ENCODE measurements around the gene GALNT16.

GALNT16 gene

DNA sequence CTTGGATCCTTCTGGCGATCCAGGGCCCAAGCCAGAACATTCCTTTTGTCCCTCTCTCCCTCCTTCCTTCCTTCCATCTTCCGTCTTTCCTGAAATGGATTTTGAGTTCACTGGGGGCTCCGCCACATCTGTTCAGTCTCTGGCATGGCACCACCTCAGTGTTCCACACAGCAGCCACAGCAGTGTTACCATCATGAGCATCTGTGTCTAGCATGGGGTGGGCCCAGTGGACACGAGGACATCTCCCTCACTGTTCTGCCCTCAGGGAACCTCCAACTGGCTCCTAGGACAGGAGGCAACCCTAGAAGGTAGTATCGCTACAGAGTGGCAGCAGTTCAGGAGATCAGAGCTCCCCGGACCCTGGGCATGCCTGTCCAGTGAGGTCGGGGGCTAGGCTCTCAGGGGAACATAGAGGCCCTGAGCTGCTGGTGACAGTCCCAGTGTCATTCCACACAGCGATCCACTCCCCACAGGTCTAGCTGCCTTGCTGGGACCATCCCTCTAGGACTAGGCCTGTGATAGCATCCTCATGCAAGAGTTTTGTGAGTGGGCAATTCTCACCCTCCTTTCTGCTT, 59.0 kb downstream of the GALNT16 start:
- CTCF ChIA-PET: no interaction called here
- TF ChIP-seq CTCF (conservative IDR thresholded peaks at IDR 0.05; ENCODE audit: low read depth): no peak
- no peak for DNase-seq (ENCODE audit: low spot score)
- POLR2A ChIA-PET (ENCODE audit: low non-redundant PET): no interaction called here
- H3K27ac ChIP-seq: no peak overlapping the region

DNA sequence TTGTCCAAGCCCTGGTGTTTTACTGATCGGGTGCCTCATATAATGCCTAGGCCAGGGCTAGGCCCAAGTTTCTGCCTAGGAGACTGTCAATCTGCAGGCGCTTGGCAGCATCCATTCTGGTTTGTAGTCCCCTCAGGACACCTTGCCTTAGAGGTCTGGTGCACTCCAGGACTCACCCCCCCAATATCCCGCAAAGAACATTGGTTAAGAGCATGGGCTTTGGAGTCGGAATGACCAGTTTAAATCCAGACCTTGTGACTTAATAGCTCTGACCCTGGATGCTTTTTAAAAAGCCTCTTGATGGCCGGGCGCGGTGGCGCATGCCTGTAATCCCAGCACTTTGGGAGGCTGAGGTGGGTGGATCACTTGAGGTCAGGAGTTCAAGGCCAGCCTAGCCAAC, 60.0 kb downstream of the GALNT16 start:
- no peak for TF ChIP-seq CTCF (conservative IDR thresholded peaks at IDR 0.05; ENCODE audit: low read depth)
- CTCF ChIA-PET: no interaction called here
- DNase-seq (ENCODE audit: low spot score): no peak
- POLR2A ChIA-PET (ENCODE audit: low non-redundant PET): no interaction called here
- no peak overlapping the region for H3K27ac ChIP-seq

GRCh38 chr14:69320581-69321365, 60.8 kb downstream of the GALNT16 start:
- no peak overlapping the region for H3K27ac ChIP-seq
- no peak for DNase-seq (ENCODE audit: low spot score)
- ChIA-PET CTCF (no interaction called here), POLR2A (ENCODE audit: low non-redundant PET) (no interaction called here)
- no peak for TF ChIP-seq CTCF (conservative IDR thresholded peaks at IDR 0.05; ENCODE audit: low read depth)

- no peak for DNase-seq (ENCODE audit: low spot score)
- H3K27ac ChIP-seq: no peak overlapping the region
- TF ChIP-seq CTCF (conservative IDR thresholded peaks at IDR 0.05; ENCODE audit: low read depth): no peak
- POLR2A ChIA-PET (ENCODE audit: low non-redundant PET): no interaction called here
- CTCF ChIA-PET: no interaction called here
Observed at GRCh38 chr14:69321601-69322330, 61.8 kb downstream of the GALNT16 start.

- no peak for DNase-seq (ENCODE audit: low spot score)
- H3K27ac ChIP-seq: no peak overlapping the region
- no peak for TF ChIP-seq CTCF (conservative IDR thresholded peaks at IDR 0.05; ENCODE audit: low read depth)
- ChIA-PET CTCF (no interaction called here), POLR2A (ENCODE audit: low non-redundant PET) (no interaction called here)
Observed at GRCh38 chr14:69323266-69323998, 63.5 kb downstream of the GALNT16 start.

GRCh38 chr14:69323999-69324282, 64.0 kb downstream of the GALNT16 start:
- no peak for DNase-seq (ENCODE audit: low spot score)
- ChIA-PET POLR2A (ENCODE audit: low non-redundant PET) (no interaction called here), CTCF (no interaction called here)
- H3K27ac ChIP-seq: no peak overlapping the region
- no peak for TF ChIP-seq CTCF (conservative IDR thresholded peaks at IDR 0.05; ENCODE audit: low read depth)

All from RWPE1 (cell line).